ENCODE measurements around the gene PNO1.
A peak's percentile ranks its signal among the peaks of the same experiment; 100 is the strongest.
"Not testable (repeated sequence)": the region's sequence is repeated elsewhere in the genome, so short reads cannot be mapped to it uniquely, and the experiment has no call there.

Gene PNO1

GRCh38 chr2:68158134-68158447, 403 bp downstream of the PNO1 start:
- no peak for DNase-seq

GRCh38 chr2:68163641-68164040, 6.0 kb downstream of the PNO1 start:
- DNase-seq, result no peak

GRCh38 chr2:68167186-68167585, 9.5 kb downstream of the PNO1 start:
- DNase-seq, result no peak

GRCh38 chr2:68169308-68169707, 11.6 kb downstream of the PNO1 start:
- no peak for DNase-seq

DNA sequence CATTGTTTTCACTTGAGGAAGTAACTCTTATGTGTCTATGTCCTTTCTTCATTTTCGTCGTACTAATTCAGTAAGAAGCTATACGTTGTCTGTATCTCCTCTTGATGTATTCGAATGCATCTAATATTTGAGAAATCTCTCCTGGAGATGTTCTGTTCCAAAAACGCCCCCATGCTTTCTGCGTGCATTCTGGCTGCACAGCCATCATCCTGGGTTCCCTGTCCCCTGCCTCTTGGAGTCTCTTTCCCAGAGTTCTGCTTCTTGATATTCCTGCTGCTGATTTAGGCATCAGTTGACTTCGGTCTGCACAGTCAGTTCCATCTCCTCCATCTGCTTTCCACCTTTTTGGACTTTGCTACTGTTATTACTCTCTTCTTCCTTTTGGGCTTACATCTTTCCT, 13.5 kb downstream of the PNO1 start:
- DNase-seq, result no peak

DNA sequence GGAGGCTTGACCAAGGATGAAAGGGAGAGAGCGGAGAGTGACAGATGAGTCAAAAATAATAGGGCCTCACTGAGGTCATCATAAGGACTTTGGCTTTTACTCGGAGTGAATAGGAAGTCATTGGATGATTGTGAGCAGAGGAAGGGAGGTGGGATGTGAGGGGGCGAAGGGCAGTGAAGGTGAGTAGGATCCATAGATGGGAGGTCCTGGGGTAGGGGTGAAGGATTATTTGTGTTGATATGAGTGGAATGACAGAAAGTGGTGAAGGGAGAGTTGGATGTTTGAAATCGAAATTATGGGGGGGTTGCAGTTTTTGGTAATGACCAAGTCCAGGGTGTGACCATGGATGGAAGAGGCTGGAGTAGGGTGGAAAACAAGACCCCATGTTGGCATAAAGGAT, 14.0 kb downstream of the PNO1 start:
- no peak for DNase-seq

DNA sequence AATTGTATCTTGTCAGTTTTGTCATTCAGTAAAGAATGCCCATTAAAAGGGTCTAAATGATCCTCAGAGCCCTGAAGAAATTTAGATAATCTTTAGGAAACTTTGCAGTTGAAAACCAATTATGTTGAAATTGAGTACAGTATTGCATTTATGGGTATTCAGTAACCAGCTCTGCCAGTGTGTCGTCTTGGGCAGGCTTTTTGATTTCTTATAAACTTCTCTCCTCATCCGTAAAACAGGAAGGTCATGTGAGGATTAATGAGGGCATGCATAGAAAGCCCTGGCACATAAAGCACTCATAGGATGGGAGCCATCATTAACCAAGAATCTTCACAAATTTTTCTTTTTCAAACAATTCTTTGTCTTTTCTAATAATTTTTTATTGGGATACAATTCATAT, 14.8 kb downstream of the PNO1 start:
- no peak for DNase-seq

GRCh38 chr2:68172990-68173700, 15.5 kb downstream of the PNO1 start:
- no peak for DNase-seq

GRCh38 chr2:68175210-68175609, 17.5 kb downstream of the PNO1 start:
- DNase-seq, result not testable (repeated sequence)

DNA sequence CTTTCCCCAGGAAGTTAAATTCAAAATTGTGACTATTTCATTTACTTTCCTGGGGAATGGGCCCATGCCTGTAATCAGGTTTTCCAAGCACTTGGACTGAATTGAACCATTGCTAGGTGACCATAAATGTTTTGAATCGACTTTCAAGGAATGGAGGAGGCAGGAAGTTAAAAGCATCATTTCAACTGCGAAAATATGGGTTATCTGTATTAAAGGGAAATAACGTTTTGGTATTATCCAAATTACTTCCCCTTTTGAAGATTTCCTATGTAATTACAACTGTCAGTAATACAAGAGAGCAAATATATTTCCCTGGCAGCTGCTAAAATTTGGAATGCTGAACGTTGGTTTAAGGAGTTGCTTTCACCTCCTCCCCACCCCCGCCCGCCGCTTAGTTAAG, 19.0 kb downstream of the PNO1 start:
- no peak for DNase-seq

DNA sequence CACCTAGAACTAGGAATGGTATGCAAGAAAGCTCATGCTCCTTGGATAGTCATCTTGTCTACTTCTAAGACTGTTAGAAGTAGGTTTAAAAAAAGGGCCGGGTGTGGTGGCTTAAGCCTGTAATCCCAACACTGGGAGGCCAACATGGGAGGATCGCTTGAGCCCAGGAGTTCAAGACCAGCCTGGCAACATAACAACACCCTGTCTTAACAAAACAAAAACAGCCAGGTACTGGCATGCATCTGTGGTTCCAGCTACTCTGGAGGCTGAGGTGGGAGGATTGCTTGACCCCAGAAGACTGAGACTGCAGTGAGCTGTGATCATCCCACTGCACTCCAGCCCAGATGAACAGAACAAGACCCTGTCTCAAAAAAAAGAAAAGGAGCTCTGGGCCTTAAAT, 19.9 kb downstream of the PNO1 start:
- no peak for DNase-seq

DNA sequence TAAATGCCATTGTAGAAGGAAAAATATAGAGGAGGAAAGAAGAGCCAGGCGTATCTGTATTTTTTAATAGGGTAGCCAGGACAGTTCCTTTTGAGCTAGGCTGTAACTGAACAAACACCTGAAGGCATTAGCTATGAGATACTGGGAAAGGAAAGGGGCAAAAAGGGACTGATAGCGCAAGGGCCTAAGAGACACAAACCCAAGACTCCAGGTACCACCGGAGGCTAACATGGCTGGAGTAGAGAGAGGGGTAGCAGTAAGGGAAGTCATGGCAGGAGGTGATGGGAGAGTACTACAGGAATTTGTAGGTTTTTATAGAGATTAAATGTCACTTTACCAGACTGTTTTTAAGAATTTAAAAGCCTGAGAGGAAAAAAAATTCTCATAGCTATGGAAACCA, 20.7 kb downstream of the PNO1 start:
- no peak for DNase-seq

- DNase-seq, result no peak
Observed at GRCh38 chr2:68178954-68179627, 21.4 kb downstream of the PNO1 start.

DNA sequence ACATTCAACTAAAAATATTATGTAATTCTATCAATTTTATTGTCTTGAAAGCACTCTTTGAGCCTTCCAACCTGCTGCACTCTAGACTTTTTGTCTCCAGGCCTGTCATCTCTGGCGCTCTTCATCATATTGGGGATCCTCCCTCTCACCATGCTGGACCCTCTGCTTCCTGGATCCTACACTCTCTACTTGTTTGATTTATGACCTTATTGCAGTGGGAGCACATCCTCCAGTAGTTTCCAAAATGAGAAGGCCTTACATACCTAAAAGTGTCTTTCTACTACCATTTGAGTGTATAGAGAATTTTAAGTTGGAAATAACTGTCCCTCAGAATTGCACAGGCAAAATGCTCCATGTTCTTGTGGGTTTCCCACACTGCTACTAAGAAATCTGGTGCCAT, 25.2 kb downstream of the PNO1 start:
- no peak for DNase-seq

- peak; percentile 35 to 44 for DNase-seq
Observed at GRCh38 chr2:68185541-68186164, 28.0 kb downstream of the PNO1 start.

GRCh38 chr2:68187329-68187728, 29.6 kb downstream of the PNO1 start:
- DNase-seq, result no peak

GRCh38 chr2:68188831-68189230, 31.1 kb downstream of the PNO1 start:
- DNase-seq, result no peak

DNA sequence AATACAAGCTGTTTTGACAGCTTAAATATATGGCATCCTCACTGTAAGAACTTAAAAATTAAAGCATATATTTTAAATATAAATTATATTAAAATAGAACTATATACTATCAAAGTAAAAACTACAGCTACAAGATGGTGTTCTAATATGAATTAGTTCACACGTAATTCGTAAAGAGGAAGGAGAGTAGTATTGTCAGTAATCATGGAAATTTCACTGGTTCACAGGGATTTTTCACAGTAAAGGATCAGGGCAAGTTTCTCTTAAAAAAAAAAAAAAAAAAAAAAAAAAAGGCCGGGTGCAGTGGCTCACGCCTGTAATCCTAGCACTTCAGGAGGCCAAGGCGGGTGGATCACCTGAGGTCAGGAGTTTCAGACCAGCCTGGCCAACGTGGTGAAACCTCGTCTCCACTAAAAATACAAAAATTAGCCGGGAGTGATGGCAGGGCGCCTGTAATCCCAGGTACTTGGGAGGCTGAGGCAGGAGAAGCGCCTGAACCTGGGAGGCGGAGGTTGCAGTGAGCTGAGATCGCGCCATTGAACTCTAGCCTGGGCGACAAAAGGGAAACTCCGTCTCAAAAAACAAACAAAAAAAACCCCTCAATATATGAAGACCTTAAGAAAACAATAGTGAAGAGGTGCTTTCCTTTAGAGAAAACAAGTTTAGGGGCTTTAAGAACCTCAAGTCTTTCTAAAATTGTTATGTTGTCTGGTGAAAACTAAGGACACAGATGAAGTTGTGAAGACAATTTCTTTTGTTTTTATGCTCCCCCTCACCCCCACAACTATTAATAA, 32.5 kb downstream of the PNO1 start:
- DNase-seq, result no peak

GRCh38 chr2:68190991-68191731, 33.5 kb downstream of the PNO1 start:
- DNase-seq, result no peak

DNA sequence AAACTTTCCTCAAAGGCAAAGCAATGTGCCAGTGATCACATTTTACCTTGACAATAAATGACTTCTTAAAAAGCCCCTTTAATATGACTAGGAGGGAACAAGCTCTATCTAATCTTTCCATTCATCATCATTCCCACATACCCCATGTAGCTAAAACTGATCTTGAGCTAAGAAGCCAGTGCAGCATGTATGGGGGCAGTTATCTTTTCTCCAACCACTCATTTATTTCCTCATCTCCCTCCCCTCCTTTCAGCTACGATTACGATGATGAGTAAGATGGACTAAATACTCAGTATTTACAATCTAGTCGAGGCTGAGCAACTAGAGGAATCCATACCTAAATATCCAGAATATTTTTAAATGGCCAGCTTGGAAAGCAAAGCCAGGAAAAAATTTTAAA, 35.5 kb downstream of the PNO1 start:
- DNase-seq, result no peak

DNA sequence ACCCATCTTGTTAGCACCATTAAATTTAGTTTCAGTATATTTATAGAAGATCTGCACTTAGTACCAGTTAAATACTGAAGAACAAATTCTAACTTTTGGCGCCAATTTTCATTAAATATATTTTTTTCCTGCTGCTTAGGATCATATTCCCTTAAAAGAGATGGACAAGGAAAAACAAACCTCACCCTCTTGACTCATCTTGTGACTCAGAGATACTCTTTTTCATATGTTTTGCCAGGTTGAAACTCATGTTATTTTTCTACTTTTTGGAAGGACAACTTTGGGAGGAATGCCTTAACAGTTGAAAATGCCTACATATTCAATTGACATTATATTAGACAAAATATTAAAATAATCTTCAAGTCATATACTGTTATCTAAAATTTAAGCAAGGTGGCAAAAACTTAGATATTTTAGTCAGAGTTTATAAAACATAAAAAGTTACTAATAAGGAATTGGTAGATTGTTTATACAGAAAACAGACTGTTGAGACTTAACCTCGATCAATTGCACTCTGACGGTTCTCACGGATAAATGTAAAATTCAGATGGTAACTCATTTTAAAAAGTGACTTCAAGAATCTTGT, 36.2 kb downstream of the PNO1 start:
- DNase-seq, result no peak

DNA sequence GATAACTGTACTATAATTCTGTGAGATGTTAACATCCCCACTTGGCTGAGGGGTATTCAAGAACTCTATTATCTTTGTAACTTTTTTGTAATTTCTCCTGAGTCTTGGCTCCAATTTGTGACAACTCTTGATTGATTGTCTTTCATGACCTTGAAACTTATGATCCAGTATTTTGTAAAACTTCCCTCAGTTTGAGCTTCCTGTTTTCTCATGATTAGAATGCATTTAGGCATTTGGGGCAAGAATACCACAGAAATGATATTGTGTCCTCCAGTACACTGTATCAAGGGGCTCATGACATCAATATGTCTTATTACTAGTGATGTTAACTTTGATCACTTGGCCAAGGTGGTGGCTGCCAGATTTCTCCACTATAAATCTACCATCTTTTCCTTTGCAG, 37.4 kb downstream of the PNO1 start:
- DNase-seq, result no peak

All from SHP77 (cell line).